DND-41 (cell line): ENCODE data around the gene MSANTD2.

ENCODE experiments used
- CTCF ChIP-seq: IDR thresholded peaks from 2 replicates; pipeline ENCODE4 v1.5.1; 2012; ENCODE audit warnings: borderline replicate concordance, low read length, moderate library complexity, mild to moderate bottlenecking; ENCODE audit not compliant: poor library complexity, severe bottlenecking; ENCODE audit errors: extremely low read depth
- EZH2 ChIP-seq: IDR thresholded peaks from 3 replicates; pipeline ENCODE4 v1.6.1; 2012; ENCODE audit warnings: borderline replicate concordance, low read depth, mild to moderate bottlenecking, moderate library complexity, low read length, inconsistent platforms; ENCODE audit not compliant: severe bottlenecking

- TF ChIP-seq CTCF = no peak
- no peak for TF ChIP-seq EZH2
Observed at GRCh38 chr11:124725719-124726105, 74.5 kb downstream of the MSANTD2 start.
